ENCODE measurements around the gene DOK5.
"Not testable (repeated sequence)": the region's sequence is repeated elsewhere in the genome, so short reads cannot be mapped to it uniquely, and the experiment has no call there.

The DOK5 gene

DNA sequence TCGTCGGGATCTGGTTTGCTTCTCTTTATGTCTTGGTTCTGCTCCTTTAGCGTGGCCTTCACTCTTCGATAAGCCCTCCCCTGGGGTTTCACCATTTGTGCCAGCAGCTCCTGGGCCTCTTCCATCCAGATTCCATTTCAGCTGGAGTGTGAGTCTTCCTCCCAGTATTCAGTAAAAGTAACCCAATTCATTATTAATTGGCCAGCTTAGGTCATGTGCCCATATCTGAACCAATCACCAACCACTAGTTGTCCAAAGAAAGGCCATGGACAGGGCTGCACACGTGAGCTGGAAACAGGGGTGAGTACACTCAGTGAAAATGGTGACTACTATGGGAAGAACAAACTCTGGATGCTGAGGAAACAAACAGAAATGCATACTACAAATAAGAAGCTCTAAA is 2.8 kb upstream of the DOK5 start:
- no peak for DNase-seq (ENCODE audit: low read depth)

DNA sequence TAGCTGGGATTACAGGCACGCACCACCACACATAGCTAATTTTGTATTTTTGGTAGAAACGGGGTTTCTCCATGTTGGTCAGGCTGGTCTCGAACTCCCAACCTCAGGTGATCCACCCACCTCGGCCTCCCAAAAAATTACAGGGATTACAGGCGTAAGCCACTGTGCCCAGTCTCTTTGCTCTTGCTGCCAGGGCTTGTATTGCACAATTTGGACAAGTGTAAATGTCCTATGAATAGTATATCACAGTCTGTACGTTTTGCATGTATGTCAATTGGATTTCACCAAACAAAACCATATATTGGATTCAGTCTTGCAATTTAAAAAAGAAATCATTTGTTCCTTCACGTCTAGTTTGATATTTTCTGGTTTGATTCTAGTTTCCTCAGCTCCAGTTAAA is 2.1 kb upstream of the DOK5 start:
- DNase-seq (ENCODE audit: low read depth): no peak

- DNase-seq (ENCODE audit: low read depth): no peak
Observed at GRCh38 chr20:54474046-54474445, 1.3 kb upstream of the DOK5 start.

DNA sequence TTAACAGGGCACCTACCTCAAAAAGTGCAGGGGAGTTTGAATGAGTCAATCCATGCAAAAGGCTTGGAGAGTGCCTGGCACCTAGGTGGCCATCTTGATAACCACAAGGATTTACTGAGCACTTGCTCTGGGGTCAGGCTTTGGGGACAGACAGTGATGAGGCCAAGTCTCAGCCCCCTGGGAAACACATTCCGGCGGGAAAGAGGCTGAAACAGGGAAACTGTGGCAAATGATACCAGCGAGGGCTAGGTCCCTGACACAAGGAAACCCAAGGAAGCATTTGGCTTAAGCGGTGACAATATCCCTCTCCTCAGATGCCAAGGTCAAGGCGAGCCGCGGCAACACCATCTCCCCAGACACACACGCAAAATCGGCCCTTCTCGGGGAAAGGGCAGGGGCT is 527 bp upstream of the DOK5 start:
- DNase-seq (ENCODE audit: low read depth): no peak

- no peak for DNase-seq (ENCODE audit: low read depth)
Observed at GRCh38 chr20:54476169-54477009, 996 bp downstream of the DOK5 start.

DNA sequence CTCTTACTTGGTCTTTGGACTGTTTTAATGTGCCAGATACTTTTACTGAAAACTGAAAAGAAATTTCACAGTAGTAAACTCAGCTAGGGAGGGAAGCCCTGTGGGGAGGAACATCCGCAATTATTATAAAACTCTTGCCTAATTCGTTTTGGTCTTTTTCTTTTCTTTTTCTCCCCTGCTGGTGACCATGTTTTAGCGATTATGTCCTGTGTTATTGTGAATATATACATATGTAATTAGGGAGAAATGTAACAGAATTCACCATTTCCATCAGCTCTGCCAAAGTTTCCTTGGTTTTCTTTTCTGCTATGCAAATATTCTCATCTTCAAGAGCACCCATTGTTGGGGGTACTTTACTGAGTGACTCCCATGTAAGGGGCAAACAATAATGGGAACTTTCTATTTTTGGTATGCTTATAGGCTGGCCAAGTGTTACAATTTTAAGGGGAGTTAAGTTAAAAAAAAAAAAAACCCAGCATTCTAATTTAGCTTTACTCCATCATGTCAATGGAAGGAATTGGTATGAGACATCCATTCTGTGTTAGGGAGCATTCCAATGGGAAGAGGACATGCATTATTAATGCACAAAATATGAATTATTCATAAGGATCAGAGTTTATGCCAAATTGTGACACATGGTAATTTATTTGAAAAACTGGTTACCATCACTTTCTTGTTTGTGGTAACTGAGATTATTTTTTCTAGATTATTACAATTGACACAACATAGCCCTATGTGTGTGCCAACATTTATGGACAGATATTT is 2.0 kb downstream of the DOK5 start:
- no peak for DNase-seq (ENCODE audit: low read depth)

DNA sequence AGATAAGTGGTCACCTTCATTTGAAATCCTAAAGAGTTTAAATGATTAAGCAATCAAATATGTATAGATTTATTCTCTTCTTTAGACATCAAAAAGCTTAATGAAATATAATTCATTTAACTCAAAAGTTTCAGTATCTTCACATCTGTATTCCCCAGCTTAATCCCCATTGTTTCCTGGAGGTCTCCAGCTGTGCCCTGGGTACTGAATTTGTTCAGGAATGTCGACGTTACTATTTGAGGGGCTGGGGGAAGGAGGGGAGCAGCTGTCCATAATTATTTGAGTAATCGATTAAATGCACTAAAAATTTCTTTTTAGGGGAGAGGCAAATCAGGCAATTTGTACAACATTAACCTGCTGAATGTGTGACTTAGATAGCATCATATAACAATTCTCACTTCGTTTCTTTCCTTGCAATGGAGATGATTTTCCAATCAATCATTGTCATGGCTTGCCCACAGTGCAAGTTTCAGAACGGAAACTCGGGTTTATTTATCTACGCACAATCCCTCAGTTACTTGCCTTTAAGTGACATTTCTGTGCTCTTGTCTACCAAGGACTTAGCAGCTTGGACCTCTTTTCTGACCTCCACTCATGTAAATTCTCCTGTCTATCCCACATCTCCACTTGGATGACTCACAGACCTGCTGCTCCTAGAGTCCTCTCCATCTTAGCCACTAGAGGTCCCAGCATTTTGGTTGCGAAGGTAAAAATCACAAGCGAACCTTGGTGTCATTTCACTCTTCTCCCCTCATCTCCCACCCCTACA is 3.9 kb downstream of the DOK5 start:
- DNase-seq (ENCODE audit: low read depth): no peak

GRCh38 chr20:54479937-54480336 is 4.5 kb downstream of the DOK5 start:
- not testable (repeated sequence) for DNase-seq (ENCODE audit: low read depth)

DNA sequence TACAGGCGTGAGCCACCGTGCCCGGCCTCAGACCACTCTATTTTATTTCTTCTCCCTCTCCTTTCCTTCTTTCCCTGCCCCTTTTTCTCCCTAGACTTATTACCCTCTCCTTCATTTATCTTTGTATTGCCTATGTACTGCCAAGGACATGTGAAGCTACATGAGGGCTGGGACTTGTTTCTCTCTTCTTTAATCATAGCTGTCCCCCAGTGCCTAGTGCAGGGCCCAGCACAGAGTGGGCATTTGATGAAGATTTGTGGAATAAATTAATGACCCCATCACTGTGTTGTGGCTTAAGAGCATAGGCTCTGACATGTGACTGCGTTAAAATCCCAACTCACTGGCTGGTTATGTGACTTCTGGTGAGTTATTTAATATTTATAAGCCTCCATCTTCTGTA is 6.0 kb downstream of the DOK5 start:
- DNase-seq (ENCODE audit: low read depth): no peak

DNA sequence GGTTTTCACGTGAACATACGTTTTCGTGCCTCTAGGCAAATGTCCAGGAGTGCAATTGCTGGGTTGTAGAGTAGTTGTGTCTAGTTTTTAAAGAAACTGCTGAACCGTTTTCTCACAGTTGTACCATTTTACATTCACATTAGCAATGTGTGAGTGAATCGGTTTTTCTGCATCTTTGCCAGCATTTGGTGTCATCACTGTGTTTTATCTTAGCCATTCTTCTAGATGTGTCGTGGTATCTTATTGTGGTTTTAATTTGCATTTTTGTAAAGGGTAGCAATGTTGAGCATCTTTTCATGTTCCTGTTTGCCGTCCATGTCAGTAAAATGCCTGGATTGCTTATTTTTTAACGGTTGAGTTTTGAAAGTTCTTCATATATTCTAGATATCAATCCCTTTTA is 10.2 kb downstream of the DOK5 start:
- DNase-seq (ENCODE audit: low read depth): no peak

GRCh38 chr20:54486585-54486984 is 11.2 kb downstream of the DOK5 start:
- no peak for DNase-seq (ENCODE audit: low read depth)

DNA sequence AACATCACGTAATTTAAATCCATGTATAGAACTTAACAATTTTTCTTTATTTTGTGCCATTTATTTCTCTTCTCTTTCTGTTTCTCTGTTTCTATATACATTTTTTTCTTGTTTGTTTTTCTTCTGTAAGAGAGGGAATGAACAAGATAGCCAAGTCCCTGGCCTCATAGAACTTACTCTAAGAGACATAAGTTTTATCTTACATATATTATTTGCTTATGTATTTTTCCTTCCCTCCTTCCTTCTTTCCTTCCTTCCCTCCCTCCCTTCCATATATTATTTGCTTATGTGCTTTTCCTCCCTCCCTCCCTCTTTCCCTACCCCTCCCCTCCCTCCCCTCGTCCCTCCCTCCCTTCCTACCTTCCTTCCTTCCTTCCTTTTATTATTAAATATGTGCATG is 13.0 kb downstream of the DOK5 start:
- no peak for DNase-seq (ENCODE audit: low read depth)

DNA sequence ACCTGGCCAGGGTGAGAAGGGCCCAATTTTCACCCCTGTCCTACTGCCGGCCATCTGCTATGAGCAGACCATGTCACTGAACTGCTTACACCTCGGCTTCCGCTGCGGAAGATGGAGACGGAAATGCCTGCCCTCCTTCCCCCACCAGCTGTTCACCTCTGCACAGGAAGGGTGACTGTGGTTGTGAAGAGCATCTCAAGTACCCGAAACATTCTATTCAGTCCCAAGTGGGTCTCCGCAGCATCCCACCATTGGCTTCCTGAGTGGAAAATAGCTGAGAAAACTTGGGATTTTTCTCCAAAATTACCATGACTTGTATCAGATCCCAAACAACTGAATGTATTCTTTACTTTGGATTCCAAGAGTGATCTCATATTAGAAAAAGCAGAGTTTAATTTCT is 16.1 kb downstream of the DOK5 start:
- no peak for DNase-seq (ENCODE audit: low read depth)

DNA sequence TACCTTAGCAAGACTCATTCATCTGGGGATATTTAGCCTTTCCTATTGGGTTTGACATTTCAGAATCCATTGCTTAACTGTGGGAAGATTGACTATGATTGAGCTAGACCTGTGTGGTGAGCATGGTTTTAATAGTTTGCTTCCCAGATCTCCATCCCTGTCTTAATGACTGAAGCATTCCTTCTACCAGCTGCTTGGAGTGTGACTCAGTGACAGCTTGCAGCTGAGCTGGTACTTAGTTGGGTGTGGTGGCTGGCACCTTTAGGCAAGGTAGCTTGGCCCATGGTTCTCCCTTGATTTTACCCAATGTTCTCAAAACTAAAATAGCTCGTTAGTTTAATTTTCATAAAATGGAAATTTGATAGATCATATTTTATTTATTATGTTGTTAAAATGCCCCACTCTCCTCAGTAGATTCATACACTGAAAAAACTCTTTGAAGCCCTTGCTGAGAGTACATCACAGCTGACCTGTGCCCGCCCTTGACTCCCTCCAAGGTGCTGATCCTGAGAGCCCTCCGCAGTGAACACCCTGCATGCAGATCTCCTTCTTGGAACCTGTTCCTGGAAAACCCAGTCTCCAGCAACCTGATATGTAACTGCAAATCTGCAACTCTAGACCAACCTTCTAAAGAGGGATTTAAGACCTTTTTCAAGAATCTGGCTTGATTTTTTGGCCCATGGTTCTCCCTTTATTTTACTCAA is 19.1 kb downstream of the DOK5 start:
- DNase-seq (ENCODE audit: low read depth): no peak

- DNase-seq (ENCODE audit: low read depth): no peak
Observed at GRCh38 chr20:54497931-54498718, 22.7 kb downstream of the DOK5 start.

GRCh38 chr20:54499111-54499510 is 23.7 kb downstream of the DOK5 start:
- DNase-seq (ENCODE audit: low read depth): no peak

DNA sequence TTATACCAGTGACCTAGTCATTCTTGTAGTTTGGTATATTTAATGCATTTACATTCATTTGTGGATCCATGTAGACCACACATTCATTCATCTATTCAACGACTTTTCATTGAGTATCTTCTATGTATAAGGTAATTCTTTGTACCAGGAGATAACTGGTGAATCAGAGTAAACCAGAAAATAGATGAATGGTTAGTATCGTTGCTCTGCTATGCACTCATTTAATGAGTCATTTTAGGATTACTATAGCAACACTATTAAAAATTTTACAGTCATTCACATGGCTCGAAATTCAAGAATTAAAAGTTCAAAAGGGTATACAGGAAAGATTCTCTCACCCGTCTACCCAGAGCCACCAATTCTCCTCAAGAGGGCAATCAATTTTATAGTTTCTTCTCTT is 26.8 kb downstream of the DOK5 start:
- DNase-seq (ENCODE audit: low read depth): no peak

GRCh38 chr20:54506643-54507042 is 31.2 kb downstream of the DOK5 start:
- DNase-seq (ENCODE audit: low read depth): no peak

GRCh38 chr20:54510541-54511129 is 35.2 kb downstream of the DOK5 start:
- no peak for DNase-seq (ENCODE audit: low read depth)

GRCh38 chr20:54512694-54513093 is 37.3 kb downstream of the DOK5 start:
- no peak for DNase-seq (ENCODE audit: low read depth)

DNA sequence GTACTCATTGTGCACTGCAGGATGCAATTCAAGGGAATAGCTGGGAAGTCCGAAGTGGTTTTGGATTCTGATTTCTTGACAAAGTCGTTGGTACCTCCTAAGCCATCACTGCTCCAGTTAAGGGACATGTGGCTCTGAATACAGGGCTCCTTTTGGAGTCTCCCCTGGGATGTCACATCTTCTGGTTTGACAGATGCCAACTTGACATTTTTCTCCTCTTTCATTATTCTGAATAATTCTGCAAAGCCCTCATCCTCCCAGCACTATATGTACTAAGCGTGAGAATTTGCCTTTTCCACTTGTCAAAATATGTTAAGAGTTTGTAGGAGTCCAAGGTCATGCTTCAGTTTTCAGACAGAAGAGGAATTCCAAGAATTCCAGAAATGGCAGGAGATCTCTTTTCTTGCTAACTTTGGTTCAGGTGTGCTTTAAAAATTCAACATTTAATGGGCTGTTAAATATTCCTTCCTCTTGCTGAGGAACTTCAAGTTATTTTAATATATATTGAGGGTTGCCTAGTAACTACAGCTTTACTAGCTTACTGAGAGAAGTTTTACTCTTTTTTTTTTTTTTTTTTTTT is 38.7 kb downstream of the DOK5 start:
- no peak for DNase-seq (ENCODE audit: low read depth)

Measured in stimulated activated CD8-positive, alpha-beta memory T cell treated with anti-CD3 and anti-CD28 coated beads, Interleukin-15, amount 100 ng/mL, for 24 hours (primary cell).